Gastrocnemius medialis (tissue), 4 donors: Measurements from ENCODE around the gene TFRC. TPM values are rescaled to one million over a fixed set of nuclear protein-coding genes. Genes with fewer than 3 reads are reported as not detected.

Experiments used
- ATAC-seq, 2 donors: fragments of 150-250 bp; one replicate each; pipeline ENCODE4 v1.9.1; 2016
- DNase-seq, 2 donors: peaks; one replicate each; pipeline ENCODE4 v3.0.0-alpha.2; 2019
- H3K27ac ChIP-seq, 4 donors: fragments of 200-600 bp; sonication (generic); 1 replicate in 1 of 4; 2 replicates in 3 of 4; pipeline ENCODE4 v1.5.1; 2016 to 2018; ENCODE audit warnings: mild to moderate bottlenecking in 2 of 4, moderate library complexity in 1 of 4
- H3K27me3 ChIP-seq, 3 donors: fragments of 200-600 bp; sonication (generic) in 2 of 3; 1 replicate in 1 of 3; 2 replicates in 2 of 3; pipeline versions ENCODE4 v1.5.1 to v1.6.0; 2016 to 2019; ENCODE audit warnings: mild to moderate bottlenecking in 1 of 3, moderate library complexity in 1 of 3
- H3K36me3 ChIP-seq, 2 donors: fragments of 200-600 bp; sonication (generic) in 1 of 2; one replicate each; pipeline ENCODE4 v1.5.1; 2017 to 2018
- H3K4me1 ChIP-seq, 2 donors: fragments of 200-600 bp; sonication (generic) in 1 of 2; one replicate each; pipeline ENCODE4 v1.5.1; 2016 to 2017; ENCODE audit warnings: mild to moderate bottlenecking in 2 of 2
- H3K4me3 ChIP-seq, 4 donors: fragments of 200-600 bp; sonication (generic) in 3 of 4; 1 replicate in 1 of 4; 2 replicates in 3 of 4; pipeline ENCODE4 v1.5.1; 2016 to 2019; ENCODE audit warnings: mild to moderate bottlenecking in 2 of 4
- H3K9me3 ChIP-seq, 3 donors: fragments of 200-600 bp; sonication (generic) in 2 of 3; 1 replicate in 1 of 3; 2 replicates in 2 of 3; pipeline ENCODE4 v1.5.1; 2016 to 2019
- POLR2A ChIP-seq, 2 donors: fragments of 450-650 bp; IDR thresholded peaks; one replicate each; pipeline ENCODE4 v1.6.1; 2017; ENCODE audit warnings: antibody characterized with exemption in 2 of 2, mild to moderate bottlenecking in 2 of 2, moderate library complexity in 2 of 2
- in situ Hi-C, 4 donors: fragments of 200-750 bp; cut with MboI; loops; one replicate each; pipeline versions ENCODE4 v1.15.0 to v1.8.0; 2017; ENCODE audit warnings: low sequenced_read_pairs in 4 of 4
- intact Hi-C: fragments of 100-400 bp; cut with DNase I; formaldehyde crosslinking; loops from one replicate; pipeline ENCODE4 v1.15.1; 2023; ENCODE audit warnings: low total_unique reads
- total RNA-seq, 4 donors: library from RNA; depleted of rRNA; stranded (reverse); fragments of >200 nt; gene quantifications; one replicate each; pipeline versions ENCODE4 v1.1.0 to v1.2.3, GENCODE V29; 2016
- TF ChIP-seq, protein P1 (sequence below), 5 experiments: fragments of 450-650 bp in 3 of 5; fragments of 200-600 bp in 2 of 5; sonication (generic) in 2 of 5; IDR thresholded peaks in 4 of 5; conservative IDR thresholded peaks in 1 of 5; 1 replicate in 4 of 5; 2 replicates in 1 of 5; pipeline ENCODE4 v1.5.1; 2016 to 2019; ENCODE audit warnings: antibody characterized with exemption in 5 of 5, mild to moderate bottlenecking in 3 of 5, moderate library complexity in 3 of 5

TFRC gene
- 100 to 1,000 TPM in 1 of 4 donors, 10 to 100 TPM in 3; 23.1 to 162 (median 56.3) TPM for total RNA-seq

DNA sequence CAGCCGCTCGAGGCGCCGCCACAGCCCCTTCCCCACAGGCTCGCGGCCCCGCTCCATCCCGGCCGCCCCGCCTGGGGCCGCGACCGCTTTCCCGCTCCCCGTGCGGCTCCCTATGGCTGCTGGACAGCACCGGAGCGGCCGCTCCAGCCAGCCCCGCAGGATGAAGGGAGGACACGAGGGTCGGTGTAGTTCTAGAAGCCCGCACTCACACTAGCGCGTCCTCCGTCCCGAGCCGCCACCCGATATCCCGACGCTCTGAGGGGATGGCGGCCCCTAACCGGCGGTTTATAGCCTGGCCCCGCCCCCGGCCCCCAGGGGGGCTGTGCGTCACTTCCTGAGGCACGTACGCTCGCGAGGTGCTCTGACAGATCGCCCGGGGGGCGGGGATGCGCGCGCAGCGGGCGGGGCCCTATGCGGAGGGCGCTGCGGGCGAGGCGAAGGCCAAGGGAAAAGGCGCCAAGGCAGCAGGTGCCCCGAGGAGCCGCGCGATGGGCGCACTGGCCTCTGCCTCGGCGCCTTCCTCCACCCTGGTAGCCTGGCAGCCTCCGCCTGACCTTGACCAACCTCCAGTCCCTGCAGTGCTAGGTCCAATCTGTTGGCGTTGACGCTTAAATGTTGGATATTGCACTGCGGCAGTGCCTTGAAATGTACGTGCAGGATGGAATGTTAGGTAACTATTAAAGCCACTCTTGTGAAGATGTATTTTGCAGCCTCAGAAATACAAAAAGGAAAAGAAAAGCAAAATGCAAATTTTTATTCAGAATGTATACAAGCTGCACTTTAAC, at the start of gene TFRC:
Gene TFRC (minus strand): TSS at position 257 of the 785 bp plus-strand sequence. CDS start 4,991 bp downstream, outside the sequence.
- Histone ChIP-seq H3K27ac (peak within 1 kb of the TSS; percentile 89 to 100 (median 98)), H3K4me3 (peak within 1 kb of the TSS; percentile 70 to 98 (median 92)), H3K36me3 (peaks cover 0 to 1% of the 10 kb centered on the region in 2 donors), H3K4me1 (peaks cover 31 to 40% of the 10 kb centered on the region in 2 donors), H3K9me3 (no peaks in the 10 kb centered on the region), H3K27me3 (no peaks in the 10 kb centered on the region)
- DNase-seq (peak; percentile 90 to 98), ATAC-seq (peak; percentile 86 to 95)
- in situ Hi-C loops: loop anchor here in 1 of 4 donors (25.0 kb wide), 1 partner anchor 430 kb away; the partner anchor contains the start of genes RNF168 and SMCO1
- TF ChIP-seq, protein P1, sequence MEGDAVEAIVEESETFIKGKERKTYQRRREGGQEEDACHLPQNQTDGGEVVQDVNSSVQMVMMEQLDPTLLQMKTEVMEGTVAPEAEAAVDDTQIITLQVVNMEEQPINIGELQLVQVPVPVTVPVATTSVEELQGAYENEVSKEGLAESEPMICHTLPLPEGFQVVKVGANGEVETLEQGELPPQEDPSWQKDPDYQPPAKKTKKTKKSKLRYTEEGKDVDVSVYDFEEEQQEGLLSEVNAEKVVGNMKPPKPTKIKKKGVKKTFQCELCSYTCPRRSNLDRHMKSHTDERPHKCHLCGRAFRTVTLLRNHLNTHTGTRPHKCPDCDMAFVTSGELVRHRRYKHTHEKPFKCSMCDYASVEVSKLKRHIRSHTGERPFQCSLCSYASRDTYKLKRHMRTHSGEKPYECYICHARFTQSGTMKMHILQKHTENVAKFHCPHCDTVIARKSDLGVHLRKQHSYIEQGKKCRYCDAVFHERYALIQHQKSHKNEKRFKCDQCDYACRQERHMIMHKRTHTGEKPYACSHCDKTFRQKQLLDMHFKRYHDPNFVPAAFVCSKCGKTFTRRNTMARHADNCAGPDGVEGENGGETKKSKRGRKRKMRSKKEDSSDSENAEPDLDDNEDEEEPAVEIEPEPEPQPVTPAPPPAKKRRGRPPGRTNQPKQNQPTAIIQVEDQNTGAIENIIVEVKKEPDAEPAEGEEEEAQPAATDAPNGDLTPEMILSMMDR (IDR thresholded peaks at IDR 0.05 in 4 of 5, conservative IDR thresholded peaks at IDR 0.05 in 1 of 5): no peak
- TF ChIP-seq POLR2A (IDR thresholded peaks at IDR 0.05): peak; percentile 98 to 99
- intact Hi-C loops: loop anchor here (1.0 to 5.0 kb wide), 2 partner anchors 421 to 785 kb away; partner anchors contain the start of genes RNF168 and SENP5

DNA sequence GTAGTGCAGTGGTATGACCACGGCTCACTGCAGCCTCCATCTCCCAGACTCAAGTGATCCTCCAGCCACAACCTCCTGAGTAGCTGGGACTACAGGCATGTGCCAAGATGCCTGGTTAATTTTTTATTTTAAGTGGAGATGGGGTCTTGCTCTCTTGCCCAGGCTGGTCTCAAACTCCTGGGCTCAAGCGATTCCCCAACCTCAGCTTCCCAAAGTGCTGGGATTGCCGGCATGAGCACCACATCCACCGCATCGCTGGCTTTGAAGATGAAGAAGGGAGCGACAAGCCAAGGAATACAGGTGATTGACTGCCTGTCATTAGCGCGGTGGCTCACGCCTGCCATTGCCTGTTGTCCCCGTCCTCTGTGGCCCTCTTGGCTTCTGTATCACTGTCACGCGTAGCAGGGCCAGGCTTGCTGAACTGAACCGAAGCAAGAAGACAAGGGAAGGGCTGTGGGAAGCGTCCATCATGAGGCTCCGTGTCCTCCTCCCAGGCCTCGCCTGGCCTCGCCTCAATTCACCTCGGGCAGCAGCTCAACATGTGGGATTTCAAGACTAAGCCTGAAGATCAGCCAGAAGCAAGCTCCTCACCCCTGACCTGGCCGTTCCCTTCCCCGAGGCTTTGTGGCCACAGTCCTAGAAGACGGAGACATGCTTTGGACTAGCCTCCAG, 46.4 kb upstream of the TFRC start:
- DNase-seq (no peak), ATAC-seq (no peak)
- no peak overlapping the region for H3K27ac ChIP-seq
- intact Hi-C loops: no loop called here
- H3K36me3 ChIP-seq: no peaks in the 10 kb centered on the region
- in situ Hi-C loops: no loop called here
- no peaks in the 10 kb centered on the region for H3K9me3 ChIP-seq
- no peak overlapping the region for H3K4me3 ChIP-seq
- H3K27me3 ChIP-seq: no peaks in the 10 kb centered on the region
- TF ChIP-seq, protein P1 (IDR thresholded peaks at IDR 0.05 in 4 of 5, conservative IDR thresholded peaks at IDR 0.05 in 1 of 5): no peak
- no peak for TF ChIP-seq POLR2A (IDR thresholded peaks at IDR 0.05)
- H3K4me1 ChIP-seq: no peaks in the 10 kb centered on the region

DNA sequence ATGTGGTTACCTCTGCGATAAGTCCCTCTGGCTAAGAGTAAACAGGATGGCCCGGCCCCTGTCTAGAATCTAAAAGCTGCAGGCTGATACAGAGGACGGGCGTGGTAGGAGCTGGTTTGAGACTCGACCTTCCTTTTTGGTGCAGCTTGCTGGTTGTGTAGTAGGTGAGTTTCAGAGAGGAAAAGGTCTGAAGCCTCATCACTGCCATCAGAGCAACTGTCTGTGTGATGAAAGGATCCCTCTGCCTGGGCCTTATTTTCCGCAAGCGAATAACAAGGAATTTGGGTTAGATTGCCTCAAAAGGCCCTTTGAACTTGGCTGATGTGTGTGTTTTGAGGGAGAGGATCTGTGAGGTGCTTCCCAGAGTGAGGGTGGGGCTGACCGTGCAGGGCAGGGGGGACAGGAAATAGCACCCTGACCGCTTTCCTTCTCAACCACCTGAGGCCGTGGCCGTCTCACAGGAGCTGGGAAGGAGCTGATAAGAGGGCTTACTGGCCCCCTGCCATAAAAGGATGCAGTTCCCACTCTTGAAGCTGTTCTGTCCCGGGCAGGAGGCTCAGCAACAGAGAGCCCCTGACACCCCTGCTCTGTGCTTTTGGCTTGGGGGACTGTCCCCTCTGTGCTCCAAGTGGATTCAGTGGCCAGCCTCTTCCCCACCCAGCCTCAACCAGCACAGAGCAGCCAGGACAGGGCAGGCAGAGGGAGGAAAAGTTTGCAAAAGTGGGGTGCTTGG, 45.6 kb upstream of the TFRC start:
- no peak for TF ChIP-seq POLR2A (IDR thresholded peaks at IDR 0.05)
- TF ChIP-seq, protein P1 (IDR thresholded peaks at IDR 0.05 in 4 of 5, conservative IDR thresholded peaks at IDR 0.05 in 1 of 5): no peak
- H3K9me3 ChIP-seq: no peaks in the 10 kb centered on the region
- H3K27ac ChIP-seq: no peak overlapping the region
- H3K36me3 ChIP-seq: no peaks in the 10 kb centered on the region
- ATAC-seq (no peak), DNase-seq (no peak)
- no peak overlapping the region for H3K4me3 ChIP-seq
- H3K4me1 ChIP-seq: no peaks in the 10 kb centered on the region
- no peaks in the 10 kb centered on the region for H3K27me3 ChIP-seq
- intact Hi-C loops: no loop called here
- in situ Hi-C loops: no loop called here

DNA sequence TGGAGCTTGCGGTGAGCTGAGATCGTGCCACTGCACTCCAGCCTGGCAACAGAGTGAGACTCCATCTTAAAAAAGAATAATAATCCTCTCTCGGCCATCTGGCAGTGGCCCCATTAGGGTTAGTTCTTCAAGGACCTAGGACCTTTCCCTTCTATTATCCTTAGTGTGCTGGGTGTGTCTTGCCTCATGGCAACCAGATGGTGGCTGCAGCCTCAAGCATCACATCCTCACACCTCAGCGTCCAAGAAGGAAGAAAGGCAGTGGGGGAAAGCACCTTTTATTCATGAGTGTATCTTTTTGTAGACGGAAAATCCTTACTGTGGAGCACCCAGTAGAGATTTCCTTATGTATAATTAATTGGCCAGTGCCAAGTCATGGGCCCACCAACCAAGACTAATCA, 42.7 kb upstream of the TFRC start:
- intact Hi-C loops (no loop called here), in situ Hi-C loops (no loop called here)
- TF ChIP-seq, protein P1 (IDR thresholded peaks at IDR 0.05 in 4 of 5, conservative IDR thresholded peaks at IDR 0.05 in 1 of 5): no peak
- TF ChIP-seq POLR2A (IDR thresholded peaks at IDR 0.05): no peak
- no peak overlapping the region for H3K27ac ChIP-seq
- H3K9me3 ChIP-seq: no peaks in the 10 kb centered on the region
- DNase-seq: no peak
- H3K36me3 ChIP-seq: no peaks in the 10 kb centered on the region
- H3K4me1 ChIP-seq: peaks cover 0 to 3% of the 10 kb centered on the region in 2 donors
- no peaks in the 10 kb centered on the region for H3K27me3 ChIP-seq
- H3K4me3 ChIP-seq: no peak overlapping the region
- no peak for ATAC-seq
